Suprapubic skin (tissue), 3 donors: Measurements from ENCODE around the gene CTSD.

Experiments
- CTCF ChIP-seq, 2 donors: fragments of 200-600 bp in 1 of 2; fragments of 450-650 bp in 1 of 2; sonication (generic) in 1 of 2; IDR thresholded peaks; one replicate each; pipeline ENCODE4 v1.5.1; 2016 to 2019; ENCODE audit warnings: antibody characterized with exemption in 2 of 2, mild to moderate bottlenecking in 1 of 2, moderate library complexity in 1 of 2
- POLR2AphosphoS5 ChIP-seq, 3 donors: sonication (generic); formaldehyde crosslinking; IDR thresholded peaks; one replicate each; pipeline ENCODE4 v1.6.1; 2017; ENCODE audit warnings: antibody characterized with exemption in 3 of 3

- TF ChIP-seq CTCF (IDR thresholded peaks at IDR 0.05) = no peak
- no peak for TF ChIP-seq POLR2AphosphoS5 (IDR thresholded peaks at IDR 0.05)
These were observed 22.0 kb downstream of the CTSD start for GRCh38 chr11:1741741-1742140.
